ENCODE data around the gene DLGAP1. TPM values are rescaled to one million over a fixed set of nuclear protein-coding genes. Genes with fewer than 3 reads are reported as not detected.

DLGAP1 gene
- total RNA-seq, 1 experiment from 2014 or later: 0.39 TPM

- H3K9me3 ChIP-seq (ENCODE audit: control insufficient read depth in 1 of 2, insufficient read depth in 1 of 2, low read depth in 1 of 2, low read length in 2 of 2): no peaks in the 10 kb centered on the region
- ATAC-seq (no peak), DNase-seq (ENCODE audit: low read depth, low spot score) (no peak)
- no peaks in the 10 kb centered on the region for H3K4me1 ChIP-seq (ENCODE audit: control insufficient read depth in 1 of 2, insufficient read depth in 2 of 2, low read length in 2 of 2)
- no peak overlapping the region for H3K4me2 ChIP-seq (ENCODE audit: low read length)
- TF ChIP-seq, protein P1, sequence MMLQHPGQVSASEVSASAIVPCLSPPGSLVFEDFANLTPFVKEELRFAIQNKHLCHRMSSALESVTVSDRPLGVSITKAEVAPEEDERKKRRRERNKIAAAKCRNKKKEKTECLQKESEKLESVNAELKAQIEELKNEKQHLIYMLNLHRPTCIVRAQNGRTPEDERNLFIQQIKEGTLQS (IDR thresholded peaks at IDR 0.05): no peak
- TF ChIP-seq ZNF274 (IDR thresholded peaks at IDR 0.05; ENCODE audit: low read depth, low read length) (no peak), ELF1 (IDR thresholded peaks at IDR 0.05; ENCODE audit: borderline replicate concordance, low read depth) (no peak), EGR1 (IDR thresholded peaks at IDR 0.05; ENCODE audit: low read depth) (no peak), EZH2 (IDR thresholded peaks at IDR 0.05) (no peak), JUND (IDR thresholded peaks at IDR 0.05) (no peak), CEBPB (IDR thresholded peaks at IDR 0.05; ENCODE audit: low read depth) (no peak), POLR2A (IDR thresholded peaks at IDR 0.05; ENCODE audit: borderline replicate concordance, extremely low read depth, insufficient read depth, insufficient read length) (no peak), TCF7L2 (IDR thresholded peaks at IDR 0.05; ENCODE audit: borderline replicate concordance, extremely low read depth, insufficient read depth, insufficient read length) (no peak), SRF (IDR thresholded peaks at IDR 0.05; ENCODE audit: low read depth) (no peak), ZFX (IDR thresholded peaks at IDR 0.05) (no peak), FOSL1 (IDR thresholded peaks at IDR 0.05; ENCODE audit: low read depth) (no peak)
- TF ChIP-seq, protein P2, sequence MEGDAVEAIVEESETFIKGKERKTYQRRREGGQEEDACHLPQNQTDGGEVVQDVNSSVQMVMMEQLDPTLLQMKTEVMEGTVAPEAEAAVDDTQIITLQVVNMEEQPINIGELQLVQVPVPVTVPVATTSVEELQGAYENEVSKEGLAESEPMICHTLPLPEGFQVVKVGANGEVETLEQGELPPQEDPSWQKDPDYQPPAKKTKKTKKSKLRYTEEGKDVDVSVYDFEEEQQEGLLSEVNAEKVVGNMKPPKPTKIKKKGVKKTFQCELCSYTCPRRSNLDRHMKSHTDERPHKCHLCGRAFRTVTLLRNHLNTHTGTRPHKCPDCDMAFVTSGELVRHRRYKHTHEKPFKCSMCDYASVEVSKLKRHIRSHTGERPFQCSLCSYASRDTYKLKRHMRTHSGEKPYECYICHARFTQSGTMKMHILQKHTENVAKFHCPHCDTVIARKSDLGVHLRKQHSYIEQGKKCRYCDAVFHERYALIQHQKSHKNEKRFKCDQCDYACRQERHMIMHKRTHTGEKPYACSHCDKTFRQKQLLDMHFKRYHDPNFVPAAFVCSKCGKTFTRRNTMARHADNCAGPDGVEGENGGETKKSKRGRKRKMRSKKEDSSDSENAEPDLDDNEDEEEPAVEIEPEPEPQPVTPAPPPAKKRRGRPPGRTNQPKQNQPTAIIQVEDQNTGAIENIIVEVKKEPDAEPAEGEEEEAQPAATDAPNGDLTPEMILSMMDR (IDR thresholded peaks at IDR 0.05 in 2 of 3, conservative IDR thresholded peaks at IDR 0.05 in 1 of 3; ENCODE audit: borderline replicate concordance in 1 of 3, insufficient read depth in 1 of 3, low read depth in 2 of 3, low read length in 2 of 3): no peak
- no peaks in the 10 kb centered on the region for H3K9me2 ChIP-seq (ENCODE audit: insufficient read depth)
- POLR2A ChIA-PET: no interaction called here
- no peaks in the 10 kb centered on the region for H3K79me2 ChIP-seq (ENCODE audit: insufficient read depth, low read length)
- no TSS peak for BruUV-seq (replicated peaks)
- H3K9ac ChIP-seq (ENCODE audit: low read length): no peak overlapping the region
- intact Hi-C loops (cut with micrococcal nuclease): no loop called here
- no peaks in the 10 kb centered on the region for H3K36me3 ChIP-seq (ENCODE audit: control insufficient read depth in 1 of 2, insufficient read depth in 2 of 2, low read length in 2 of 2)
- RAD21 ChIA-PET (ENCODE audit: low non-redundant PET in 1 of 2, low total read pairs in 2 of 2, uncharacterized antibody in 2 of 2, unreplicated experiment in 2 of 2): no interaction called here
- CTCF ChIA-PET: no interaction called here
- H3K27me3 ChIP-seq (ENCODE audit: insufficient read depth, low read length): no peaks in the 10 kb centered on the region
- no peaks in the 10 kb centered on the region for H4K20me1 ChIP-seq (ENCODE audit: insufficient read depth)
- no peak overlapping the region for H3K4me3 ChIP-seq (replicated peaks in 1 of 2; ENCODE audit: low read depth in 1 of 2, low read length in 2 of 2)
- no peak overlapping the region for H3K27ac ChIP-seq (ENCODE audit: low read depth, low read length)
- H2AFZ ChIP-seq (ENCODE audit: low read depth, low read length, poor library complexity, severe bottlenecking): no peak overlapping the region
Observed at GRCh38 chr18:3947383-3947782, 507.7 kb downstream of the DLGAP1 start.

Measured in HCT116 (cell line).